Endothelial cell of umbilical vein (primary cell): ENCODE measurements around the gene TMEM254. TPM values are rescaled to one million over a fixed set of nuclear protein-coding genes. Genes with fewer than 3 reads are reported as not detected.
"Not testable (repeated sequence)": the region's sequence is repeated elsewhere in the genome, so short reads cannot be mapped to it uniquely, and the experiment has no call there.

Source experiments
- BruUV-seq: library from RNA; stranded (reverse); fragments of 400-500 nt; replicated peaks from 2 replicates; lab custom pipeline; 2021; lab: Mats Ljungman, UMichigan
- CTCF ChIA-PET: fragments of 300-600, 350-600 bp; sonication (Branson Sonifier 250); formaldehyde crosslinking; loops from one replicate; lab custom pipeline; 2021; ENCODE audit warnings: antibody characterized with exemption, inconsistent platforms; lab: Charles Lee
- POLR2A ChIA-PET: fragments of 300-600, 350-600 bp; sonication (Branson Sonifier 250); formaldehyde crosslinking; loops from one replicate; lab custom pipeline; 2021; ENCODE audit warnings: antibody characterized with exemption, inconsistent platforms; lab: Charles Lee
- DNase-seq: peaks from one replicate; pipeline ENCODE4 v3.0.0-alpha.2; 2011; ENCODE audit warnings: low read depth, low spot score
- FAIRE-seq: peaks from 2 replicates; lab custom pipeline; 2011; peaks lifted over from hg19 to GRCh38; lab: Jason Lieb, UNC
- H2AFZ ChIP-seq: 2 replicates; pipeline ENCODE4 v1.6.0; 2012; ENCODE audit warnings: low read depth, low read length, control low read depth, inconsistent platforms
- H3K27ac ChIP-seq: 2 replicates; pipeline ENCODE4 v1.5.1; 2011; ENCODE audit warnings: low read depth, mild to moderate bottlenecking, control low read depth, low read length, moderate library complexity; ENCODE audit not compliant: insufficient read depth
- H3K27me3 ChIP-seq, 2 experiments: 2 replicates each; pipeline versions ENCODE4 v1.6.0 to v1.6.1; 2011; ENCODE audit warnings: low read length in 2 of 2, mixed read lengths in 1 of 2; ENCODE audit not compliant: control insufficient read depth in 2 of 2, insufficient read depth in 2 of 2
- H3K36me3 ChIP-seq, 2 experiments: 2 replicates in 1 of 2; 3 replicates in 1 of 2; pipeline ENCODE4 v1.5.1; 2011; ENCODE audit warnings: low read length in 2 of 2, mild to moderate bottlenecking in 1 of 2, moderate library complexity in 1 of 2; ENCODE audit not compliant: control insufficient read depth in 2 of 2, insufficient read depth in 2 of 2; ENCODE audit errors: extremely low read depth in 1 of 2
- H3K4me1 ChIP-seq: 3 replicates; pipeline ENCODE4 v1.5.1; 2011; ENCODE audit warnings: mild to moderate bottlenecking, low read length; ENCODE audit not compliant: control insufficient read depth, insufficient read depth; ENCODE audit errors: extremely low read depth
- H3K4me2 ChIP-seq: 2 replicates; pipeline ENCODE4 v1.6.1; 2011; ENCODE audit warnings: low read length, control low read depth, mixed read lengths; ENCODE audit not compliant: insufficient read depth
- H3K4me3 ChIP-seq, 3 experiments: fragments of 200-600 bp in 1 of 3; sonication (generic), shearing (Covaris generic) in 1 of 3; replicated peaks in 1 of 3; 2 replicates each; pipeline ENCODE4 v1.5.1; 2011 to 2016; ENCODE audit warnings: control low read depth in 3 of 3, low read length in 3 of 3, mild to moderate bottlenecking in 2 of 3, inconsistent platforms in 1 of 3, low read depth in 1 of 3, moderate library complexity in 1 of 3; ENCODE audit not compliant: insufficient read depth in 1 of 3
- H3K79me2 ChIP-seq: 2 replicates; pipeline ENCODE4 v1.6.0; 2012; ENCODE audit warnings: low read length, inconsistent platforms; ENCODE audit not compliant: control insufficient read depth, insufficient read depth
- H3K9ac ChIP-seq: replicated peaks from 2 replicates; pipeline ENCODE3; 2011; ENCODE audit warnings: low read length, control low read depth; ENCODE audit not compliant: insufficient read depth; ENCODE audit errors: extremely low read depth
- H3K9me1 ChIP-seq: replicated peaks from 3 replicates; pipeline ENCODE4 v1.6.0; 2011; ENCODE audit warnings: mild to moderate bottlenecking, low read length; ENCODE audit not compliant: control insufficient read depth, insufficient read depth; ENCODE audit errors: extremely low read depth
- H3K9me3 ChIP-seq: replicated peaks from 2 replicates; pipeline ENCODE4 v1.5.1; 2012; ENCODE audit warnings: low read length, inconsistent platforms; ENCODE audit not compliant: control insufficient read depth, insufficient read depth
- H4K20me1 ChIP-seq: replicated peaks from 2 replicates; pipeline ENCODE3; 2011; ENCODE audit warnings: mild to moderate bottlenecking, low read length; ENCODE audit not compliant: control insufficient read depth, insufficient read depth; ENCODE audit errors: extremely low read depth
- EZH2 ChIP-seq: IDR thresholded peaks from 2 replicates; pipeline ENCODE4 v1.6.1; 2012; ENCODE audit warnings: borderline replicate concordance, low read depth, mild to moderate bottlenecking, moderate library complexity, low read length, inconsistent platforms; ENCODE audit not compliant: severe bottlenecking
- FOS ChIP-seq: IDR thresholded peaks from 2 replicates; pipeline ENCODE4 v1.6.1; 2011; ENCODE audit warnings: mild to moderate bottlenecking, low read length, moderate library complexity, borderline replicate concordance; ENCODE audit not compliant: insufficient read depth
- GATA2 ChIP-seq: IDR thresholded peaks from 2 replicates; pipeline ENCODE4 v1.7.0; 2011; ENCODE audit warnings: low read depth, mild to moderate bottlenecking, moderate library complexity, mixed read lengths, low read length; ENCODE audit not compliant: insufficient read length, insufficient read depth
- JUN ChIP-seq: IDR thresholded peaks from 2 replicates; pipeline ENCODE4 v1.6.1; 2011; ENCODE audit warnings: borderline replicate concordance, low read depth; ENCODE audit not compliant: insufficient read length, insufficient read depth
- MYC ChIP-seq: IDR thresholded peaks from one replicate; pipeline ENCODE4 v1.6.1; 2011; ENCODE audit warnings: mild to moderate bottlenecking, low read depth, low read length
- POLR2A ChIP-seq: IDR thresholded peaks from 2 replicates; pipeline ENCODE4 v1.6.1; 2012; ENCODE audit warnings: low read depth, mild to moderate bottlenecking, control low read depth, low read length
- POLR2AphosphoS5 ChIP-seq: IDR thresholded peaks from 2 replicates; pipeline ENCODE4 v1.6.1; 2012; ENCODE audit warnings: low read depth, mild to moderate bottlenecking, control low read depth, low read length, moderate library complexity; ENCODE audit not compliant: insufficient read depth
- dilution Hi-C: fragments of 300-500 bp; cut with MboI; formaldehyde crosslinking; loops from one replicate; pipeline ENCODE4 v1.15.0; 2019; ENCODE audit warnings: low sequenced_read_pairs; ENCODE audit not compliant: extremely low pct_ligation_motif_present
- intact Hi-C: fragments of 100-400 bp; cut with micrococcal nuclease; formaldehyde crosslinking; loops from one replicate; pipeline ENCODE4 v1.10.0; 2022
- polyA plus RNA-seq, 4 experiments: library from polyadenylated mRNA; depleted of rRNA in 3 of 4; stranded (reverse) in 3 of 4; unstranded in 1 of 4; fragments of >200 nt; gene quantifications; 2 replicates each; pipeline versions ENCODE4 v1.2.1 to v1.2.3, GENCODE V29; 2011 to 2012; ENCODE audit warnings: missing spikeins in 1 of 4
- total RNA-seq: library from RNA; stranded (reverse); gene quantifications from 2 replicates; pipeline ENCODE4 v1.2.3, GENCODE V29; 2021
- TF ChIP-seq, protein P1 (sequence below): IDR thresholded peaks from 2 replicates; pipeline ENCODE4 v1.6.1; 2011; ENCODE audit not compliant: insufficient read depth, insufficient read length
- TF ChIP-seq, protein P2 (sequence below), 2 donors: IDR thresholded peaks; 1 replicate in 1 of 2; 2 replicates in 1 of 2; pipeline ENCODE4 v1.5.1; 2011; ENCODE audit warnings: low read length in 2 of 2, mild to moderate bottlenecking in 2 of 2, moderate library complexity in 2 of 2, control low read depth in 1 of 2, inconsistent platforms in 1 of 2, low read depth in 1 of 2; ENCODE audit not compliant: insufficient read depth in 1 of 2; ENCODE audit errors: extremely low read depth in 1 of 2

Gene TMEM254
- total and polyA plus RNA-seq, 2 donors (not counting 3 experiments of a cell fraction or from before 2014, with no cell fraction given): 10.1 to 13.4 TPM

DNA sequence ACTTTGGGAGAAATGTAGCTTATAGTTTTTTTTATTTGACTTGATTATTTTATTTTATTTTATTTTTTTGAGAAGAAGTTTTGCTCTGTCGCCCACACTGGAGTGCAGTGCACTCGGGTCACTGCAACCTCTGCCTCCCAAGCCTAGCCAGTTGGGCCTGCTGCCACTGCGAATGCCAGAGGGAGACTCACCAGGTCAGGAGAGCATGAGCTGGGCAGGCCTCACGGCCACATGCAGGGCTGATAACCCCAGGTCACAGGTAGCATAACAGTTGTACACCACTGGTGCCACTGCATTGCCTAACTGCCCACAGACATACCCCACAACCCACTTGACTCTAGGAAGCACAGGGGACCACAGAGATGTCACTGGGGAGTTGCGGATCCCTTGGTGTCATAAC, 48.6 kb upstream of the TMEM254 start:
- H3K9ac ChIP-seq, H3K27me3 ChIP-seq, POLR2A ChIA-PET, H3K36me3 ChIP-seq, H3K27ac ChIP-seq, intact Hi-C loops, dilution Hi-C loops, H3K9me3 ChIP-seq, H3K4me1 ChIP-seq, H3K79me2 ChIP-seq, FAIRE-seq, H3K4me3 ChIP-seq, H4K20me1 ChIP-seq, H3K4me2 ChIP-seq, DNase-seq, BruUV-seq, H3K9me1 ChIP-seq, H2AFZ ChIP-seq: not testable (repeated sequence)
- CTCF ChIA-PET: interaction anchor here (0.9 to 1.8 kb wide), 3 partner anchors 14 to 34 kb away, joined by 3 to 4 read pairs (median 3); no protein-coding TSS in a partner anchor

DNA sequence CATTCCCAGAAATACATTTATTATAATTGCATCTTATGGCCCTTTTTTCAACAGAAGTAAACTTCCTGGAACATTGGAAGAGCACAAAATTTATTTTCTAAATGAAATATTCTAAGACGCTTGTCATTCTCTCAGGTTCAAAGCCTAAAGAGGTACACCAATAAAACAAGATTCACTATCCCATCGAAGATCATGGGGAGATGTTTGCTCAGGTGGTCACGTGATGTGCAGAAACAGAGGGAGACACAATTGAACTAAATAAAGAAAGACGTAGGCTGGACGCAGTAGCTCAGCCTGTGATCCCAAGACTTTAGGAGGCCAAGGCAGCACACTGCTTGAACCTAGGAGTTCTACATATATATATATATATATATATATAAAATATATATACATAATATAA, 46.0 kb upstream of the TMEM254 start:
- no TSS peak for BruUV-seq
- no peak overlapping the region for H3K4me2 ChIP-seq
- H3K27ac ChIP-seq: no peak overlapping the region
- TF ChIP-seq, protein P1, sequence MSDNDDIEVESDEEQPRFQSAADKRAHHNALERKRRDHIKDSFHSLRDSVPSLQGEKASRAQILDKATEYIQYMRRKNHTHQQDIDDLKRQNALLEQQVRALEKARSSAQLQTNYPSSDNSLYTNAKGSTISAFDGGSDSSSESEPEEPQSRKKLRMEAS: no peak
- no peak for TF ChIP-seq EZH2
- no peak for TF ChIP-seq POLR2AphosphoS5
- TF ChIP-seq, protein P2, sequence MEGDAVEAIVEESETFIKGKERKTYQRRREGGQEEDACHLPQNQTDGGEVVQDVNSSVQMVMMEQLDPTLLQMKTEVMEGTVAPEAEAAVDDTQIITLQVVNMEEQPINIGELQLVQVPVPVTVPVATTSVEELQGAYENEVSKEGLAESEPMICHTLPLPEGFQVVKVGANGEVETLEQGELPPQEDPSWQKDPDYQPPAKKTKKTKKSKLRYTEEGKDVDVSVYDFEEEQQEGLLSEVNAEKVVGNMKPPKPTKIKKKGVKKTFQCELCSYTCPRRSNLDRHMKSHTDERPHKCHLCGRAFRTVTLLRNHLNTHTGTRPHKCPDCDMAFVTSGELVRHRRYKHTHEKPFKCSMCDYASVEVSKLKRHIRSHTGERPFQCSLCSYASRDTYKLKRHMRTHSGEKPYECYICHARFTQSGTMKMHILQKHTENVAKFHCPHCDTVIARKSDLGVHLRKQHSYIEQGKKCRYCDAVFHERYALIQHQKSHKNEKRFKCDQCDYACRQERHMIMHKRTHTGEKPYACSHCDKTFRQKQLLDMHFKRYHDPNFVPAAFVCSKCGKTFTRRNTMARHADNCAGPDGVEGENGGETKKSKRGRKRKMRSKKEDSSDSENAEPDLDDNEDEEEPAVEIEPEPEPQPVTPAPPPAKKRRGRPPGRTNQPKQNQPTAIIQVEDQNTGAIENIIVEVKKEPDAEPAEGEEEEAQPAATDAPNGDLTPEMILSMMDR (IDR thresholded peaks at IDR 0.05; ENCODE audit: extremely low read depth in 1 of 2, insufficient read depth in 1 of 2, low read depth in 1 of 2, low read length in 2 of 2): no peak
- no peak for TF ChIP-seq JUN
- TF ChIP-seq GATA2: no peak
- TF ChIP-seq MYC: no peak
- no peak for TF ChIP-seq FOS
- no peak for TF ChIP-seq POLR2A
- ChIA-PET POLR2A (no interaction called here), CTCF (no interaction called here)
- no peaks in the 10 kb centered on the region for H3K9me3 ChIP-seq
- no peak overlapping the region for H3K4me3 ChIP-seq
- H3K4me1 ChIP-seq: no peaks in the 10 kb centered on the region
- FAIRE-seq (no peak), DNase-seq (no peak)
- dilution Hi-C loops (no loop called here), intact Hi-C loops (no loop called here)
- no peaks in the 10 kb centered on the region for H3K36me3 ChIP-seq
- no peak overlapping the region for H2AFZ ChIP-seq
- no peaks in the 10 kb centered on the region for H3K9me1 ChIP-seq
- no peaks in the 10 kb centered on the region for H4K20me1 ChIP-seq
- no peak overlapping the region for H3K9ac ChIP-seq
- no peaks in the 10 kb centered on the region for H3K79me2 ChIP-seq
- H3K27me3 ChIP-seq: no peaks in the 10 kb centered on the region

DNA sequence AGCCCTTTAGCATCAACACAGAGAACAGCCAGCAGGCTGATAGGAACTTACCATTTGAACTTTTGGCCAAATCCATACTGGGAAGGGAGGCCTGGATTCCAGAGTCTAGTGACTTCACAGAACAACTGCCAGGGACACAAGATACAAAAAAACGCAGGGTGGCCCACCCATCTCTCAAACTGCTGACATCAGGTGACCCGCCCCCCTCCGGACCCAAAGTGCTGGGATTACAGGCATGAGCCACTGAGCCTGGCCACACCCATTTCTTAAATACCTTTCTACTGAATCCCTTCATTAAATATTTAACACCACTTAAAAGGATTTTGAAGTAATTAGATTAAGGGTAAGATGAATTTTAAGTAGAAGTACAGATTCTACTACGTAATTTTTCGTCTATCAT, 43.7 kb upstream of the TMEM254 start:
- H3K9me1 ChIP-seq, H3K9ac ChIP-seq, DNase-seq, POLR2A ChIA-PET, H3K9me3 ChIP-seq, CTCF ChIA-PET, H3K36me3 ChIP-seq, H3K79me2 ChIP-seq, BruUV-seq, H3K27me3 ChIP-seq, H3K4me3 ChIP-seq, H3K27ac ChIP-seq, intact Hi-C loops, H4K20me1 ChIP-seq, H3K4me1 ChIP-seq, H3K4me2 ChIP-seq, FAIRE-seq, dilution Hi-C loops, H2AFZ ChIP-seq: not testable (repeated sequence)
